ENCODE measurements around the gene IARS2.
A peak's percentile ranks its signal among the peaks of the same experiment; 100 is the strongest.
"Not testable (repeated sequence)": the region's sequence is repeated elsewhere in the genome, so short reads cannot be mapped to it uniquely, and the experiment has no call there.

The IARS2 gene

GRCh38 chr1:220094016-220094911 is at the start of gene IARS2:
IARS2 (plus strand) TSS chr1:220094132; CDS start chr1:220094217, 85 bp downstream.
- DNase-seq (ENCODE audit: low read depth in 2 of 2) = peak; percentile 59 to 63

GRCh38 chr1:220044678-220045355 is 49.1 kb upstream of the IARS2 start:
- DNase-seq (ENCODE audit: low read depth in 2 of 2) = no peak

- no peak for DNase-seq (ENCODE audit: low read depth in 2 of 2)
Observed at GRCh38 chr1:220045356-220046051, 48.4 kb upstream of the IARS2 start.

- DNase-seq (ENCODE audit: low read depth in 2 of 2) = peak; percentile 95 to 96
Observed at GRCh38 chr1:220046052-220046930, 47.6 kb upstream of the IARS2 start, which contains the start of gene EPRS1. EPRS1 (minus strand) TSS chr1:220046505; CDS start chr1:220046388, 117 bp downstream.

GRCh38 chr1:220056374-220056773 is 37.6 kb upstream of the IARS2 start:
- DNase-seq (ENCODE audit: low read depth in 2 of 2) = no peak

- no peak for DNase-seq (ENCODE audit: low read depth in 2 of 2)
Observed at GRCh38 chr1:220060876-220061275, 33.1 kb upstream of the IARS2 start.

- no peak for DNase-seq (ENCODE audit: low read depth in 2 of 2)
Observed at GRCh38 chr1:220062629-220063028, 31.3 kb upstream of the IARS2 start.

GRCh38 chr1:220067269-220068204 is 26.4 kb upstream of the IARS2 start:
- peak; percentile 40 for DNase-seq (ENCODE audit: low read depth in 2 of 2)

- DNase-seq (ENCODE audit: low read depth in 2 of 2) = no peak
Observed at GRCh38 chr1:220076861-220077762, 16.8 kb upstream of the IARS2 start.

GRCh38 chr1:220077887-220078286 is 16.0 kb upstream of the IARS2 start:
- no peak for DNase-seq (ENCODE audit: low read depth in 2 of 2)

- DNase-seq (ENCODE audit: low read depth in 2 of 2) = no peak
Observed at GRCh38 chr1:220084460-220084859, 9.5 kb upstream of the IARS2 start.

- DNase-seq (ENCODE audit: low read depth in 2 of 2) = not testable (repeated sequence)
Observed at GRCh38 chr1:220086261-220086686, 7.7 kb upstream of the IARS2 start.

- DNase-seq (ENCODE audit: low read depth in 2 of 2) = peak; percentile 80 to 82
Observed at GRCh38 chr1:220089650-220090556, 4.0 kb upstream of the IARS2 start, which contains the start of gene BPNT1. BPNT1 (minus strand) TSS chr1:220089788; CDS start chr1:220079846, 9,942 bp downstream.

- no peak for DNase-seq (ENCODE audit: low read depth in 2 of 2)
Observed at GRCh38 chr1:220092694-220093093, 1.2 kb upstream of the IARS2 start.

GRCh38 chr1:220093361-220094015 is 444 bp upstream of the IARS2 start:
- no peak for DNase-seq (ENCODE audit: low read depth in 2 of 2)

- no peak for DNase-seq (ENCODE audit: low read depth in 2 of 2)
Observed at GRCh38 chr1:220099826-220100225, 5.9 kb downstream of the IARS2 start.

- not testable (repeated sequence) for DNase-seq (ENCODE audit: low read depth in 2 of 2)
Observed at GRCh38 chr1:220110473-220110872, 16.5 kb downstream of the IARS2 start.
